Measurements from ENCODE around the gene KAT8.
A peak's percentile ranks its signal among the peaks of the same experiment; 100 is the strongest.

KAT8 gene

GRCh38 chr16:31112711-31113110 lies 4.8 kb upstream of the KAT8 start:
- H3K4me3 ChIP-seq (ENCODE audit: control insufficient read depth, low read depth, low read length), result no peak overlapping the region
- TF ChIP-seq, protein P1, sequence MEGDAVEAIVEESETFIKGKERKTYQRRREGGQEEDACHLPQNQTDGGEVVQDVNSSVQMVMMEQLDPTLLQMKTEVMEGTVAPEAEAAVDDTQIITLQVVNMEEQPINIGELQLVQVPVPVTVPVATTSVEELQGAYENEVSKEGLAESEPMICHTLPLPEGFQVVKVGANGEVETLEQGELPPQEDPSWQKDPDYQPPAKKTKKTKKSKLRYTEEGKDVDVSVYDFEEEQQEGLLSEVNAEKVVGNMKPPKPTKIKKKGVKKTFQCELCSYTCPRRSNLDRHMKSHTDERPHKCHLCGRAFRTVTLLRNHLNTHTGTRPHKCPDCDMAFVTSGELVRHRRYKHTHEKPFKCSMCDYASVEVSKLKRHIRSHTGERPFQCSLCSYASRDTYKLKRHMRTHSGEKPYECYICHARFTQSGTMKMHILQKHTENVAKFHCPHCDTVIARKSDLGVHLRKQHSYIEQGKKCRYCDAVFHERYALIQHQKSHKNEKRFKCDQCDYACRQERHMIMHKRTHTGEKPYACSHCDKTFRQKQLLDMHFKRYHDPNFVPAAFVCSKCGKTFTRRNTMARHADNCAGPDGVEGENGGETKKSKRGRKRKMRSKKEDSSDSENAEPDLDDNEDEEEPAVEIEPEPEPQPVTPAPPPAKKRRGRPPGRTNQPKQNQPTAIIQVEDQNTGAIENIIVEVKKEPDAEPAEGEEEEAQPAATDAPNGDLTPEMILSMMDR (conservative IDR thresholded peaks at IDR 0.05; ENCODE audit: control insufficient read depth, insufficient read depth, low read depth, low read length), result no peak
- no peak for DNase-seq (ENCODE audit: low read depth)

GRCh38 chr16:31113121-31114120 lies 4.0 kb upstream of the KAT8 start:
- no peak for DNase-seq (ENCODE audit: low read depth)
- TF ChIP-seq, protein P1 (conservative IDR thresholded peaks at IDR 0.05; ENCODE audit: control insufficient read depth, insufficient read depth, low read depth, low read length), result no peak
- H3K4me3 ChIP-seq (ENCODE audit: control insufficient read depth, low read depth, low read length), result no peak overlapping the region

GRCh38 chr16:31114468-31114867 lies 3.0 kb upstream of the KAT8 start:
- H3K4me3 ChIP-seq (ENCODE audit: control insufficient read depth, low read depth, low read length), result no peak overlapping the region
- peak; percentile 24 for DNase-seq (ENCODE audit: low read depth)
- TF ChIP-seq, protein P1 (conservative IDR thresholded peaks at IDR 0.05; ENCODE audit: control insufficient read depth, insufficient read depth, low read depth, low read length), result no peak

- peak; percentile 90 for DNase-seq (ENCODE audit: low read depth)
- TF ChIP-seq, protein P1 (conservative IDR thresholded peaks at IDR 0.05; ENCODE audit: control insufficient read depth, insufficient read depth, low read depth, low read length), result no peak
- H3K4me3 ChIP-seq (ENCODE audit: control insufficient read depth, low read depth, low read length), result peak overlapping the region; percentile 87
These were observed 1.0 kb downstream of the KAT8 start for GRCh38 chr16:31118223-31119155.

- H3K4me3 ChIP-seq (ENCODE audit: control insufficient read depth, low read depth, low read length), result no peak overlapping the region
- TF ChIP-seq, protein P1 (conservative IDR thresholded peaks at IDR 0.05; ENCODE audit: control insufficient read depth, insufficient read depth, low read depth, low read length), result no peak
- no peak for DNase-seq (ENCODE audit: low read depth)
These were observed 2.7 kb downstream of the KAT8 start for GRCh38 chr16:31120129-31120528.

DNA sequence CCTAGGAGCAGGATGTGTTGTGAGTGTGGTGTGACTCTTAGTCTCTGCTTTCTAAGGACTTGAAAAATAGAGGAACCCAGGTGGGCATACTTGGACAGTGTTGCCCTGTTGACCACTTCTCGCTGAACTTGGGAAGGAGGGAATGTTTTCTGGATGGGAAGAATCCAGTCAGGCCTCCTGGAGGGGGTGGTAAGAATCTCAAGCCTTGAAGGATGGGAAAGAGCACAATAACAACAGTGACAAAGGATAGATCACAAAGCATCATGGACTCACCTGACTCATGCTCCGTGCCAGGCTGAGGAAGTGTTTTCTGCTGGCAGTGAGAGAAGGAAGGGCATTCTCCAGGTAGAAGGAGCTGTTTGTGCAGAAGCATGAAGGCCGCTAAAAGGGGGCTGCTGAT lies 8.4 kb downstream of the KAT8 start:
- H3K4me3 ChIP-seq (ENCODE audit: control insufficient read depth, low read depth, low read length), result no peak overlapping the region
- TF ChIP-seq, protein P1 (conservative IDR thresholded peaks at IDR 0.05; ENCODE audit: control insufficient read depth, insufficient read depth, low read depth, low read length), result no peak
- DNase-seq (ENCODE audit: low read depth), result no peak
